H9 (cell line): ENCODE measurements around the gene ABCA12. TPM values are rescaled to one million over a fixed set of nuclear protein-coding genes. Genes with fewer than 3 reads are reported as not detected.
"Not testable (repeated sequence)": the region's sequence is repeated elsewhere in the genome, so short reads cannot be mapped to it uniquely, and the experiment has no call there.

Experiments
- DNase-seq: peaks from one replicate; pipeline ENCODE4 v3.0.0-alpha.2; 2017
- H2AFZ ChIP-seq: one replicate; pipeline ENCODE4 v1.6.1; 2013; ENCODE audit warnings: mild to moderate bottlenecking, low read length, control low read depth, moderate library complexity
- H2AK5ac ChIP-seq: 2 replicates; pipeline ENCODE4 v1.6.1; 2013; ENCODE audit warnings: low read length, control low read depth, mixed read lengths; ENCODE audit not compliant: insufficient read length
- H2BK120ac ChIP-seq: one replicate; pipeline ENCODE4 v1.6.1; 2013; ENCODE audit warnings: low read depth, mild to moderate bottlenecking, low read length, control low read depth, inconsistent platforms; ENCODE audit not compliant: poor library complexity, severe bottlenecking
- H2BK12ac ChIP-seq: 2 replicates; pipeline ENCODE4 v1.6.1; 2013; ENCODE audit warnings: low read length, control low read depth, mixed read lengths, low read depth; ENCODE audit not compliant: insufficient read length
- H2BK15ac ChIP-seq: 2 replicates; pipeline ENCODE4 v1.6.1; 2013; ENCODE audit warnings: low read depth, low read length, control low read depth
- H2BK20ac ChIP-seq: one replicate; pipeline ENCODE4 v1.6.1; 2013; ENCODE audit warnings: low read depth, mild to moderate bottlenecking, low read length, control low read depth, inconsistent platforms; ENCODE audit not compliant: poor library complexity, severe bottlenecking
- H2BK5ac ChIP-seq: 2 replicates; pipeline ENCODE4 v1.6.1; 2013; ENCODE audit warnings: low read length, control low read depth, mixed read lengths; ENCODE audit not compliant: insufficient read length
- H3K14ac ChIP-seq: 2 replicates; pipeline ENCODE4 v1.6.1; 2013; ENCODE audit warnings: low read length, control low read depth; ENCODE audit not compliant: insufficient read depth
- H3K18ac ChIP-seq: 2 replicates; pipeline ENCODE4 v1.6.1; 2013; ENCODE audit warnings: low read depth, mild to moderate bottlenecking, mixed read lengths, low read length, control low read depth; ENCODE audit not compliant: insufficient read length
- H3K23ac ChIP-seq: 2 replicates; pipeline ENCODE4 v1.6.1; 2013; ENCODE audit warnings: low read length, control low read depth, mixed read lengths, low read depth; ENCODE audit not compliant: insufficient read length
- H3K23me2 ChIP-seq: 2 replicates; pipeline ENCODE4 v1.6.1; 2013; ENCODE audit warnings: low read depth, mild to moderate bottlenecking, mixed read lengths, low read length, control low read depth; ENCODE audit not compliant: insufficient read length, poor library complexity, severe bottlenecking
- H3K27ac ChIP-seq: 2 replicates; pipeline ENCODE4 v1.5.1; 2013; ENCODE audit warnings: low read length, control low read depth, mixed read lengths, low read depth; ENCODE audit not compliant: insufficient read length
- H3K27me3 ChIP-seq: 2 replicates; pipeline ENCODE4 v1.6.1; 2013; ENCODE audit warnings: low read length, control low read depth, inconsistent platforms; ENCODE audit not compliant: insufficient read depth
- H3K4ac ChIP-seq: 2 replicates; pipeline ENCODE4 v1.6.1; 2013; ENCODE audit warnings: low read depth, mild to moderate bottlenecking, control low read depth, inconsistent platforms, low read length, moderate library complexity
- H3K4me1 ChIP-seq: 2 replicates; pipeline ENCODE4 v1.6.1; 2013; ENCODE audit warnings: low read length, control low read depth, inconsistent platforms; ENCODE audit not compliant: insufficient read depth
- H3K4me2 ChIP-seq: 2 replicates; pipeline ENCODE4 v1.6.1; 2013; ENCODE audit warnings: low read length, control low read depth, mixed read lengths; ENCODE audit not compliant: insufficient read length, insufficient read depth
- H3K56ac ChIP-seq: 2 replicates; pipeline ENCODE4 v1.6.1; 2013; ENCODE audit warnings: low read depth, mild to moderate bottlenecking, mixed read lengths, low read length, control low read depth; ENCODE audit not compliant: insufficient read length
- H3K79me1 ChIP-seq: 2 replicates; pipeline ENCODE4 v1.6.1; 2013; ENCODE audit warnings: low read depth, mild to moderate bottlenecking, moderate library complexity, low read length, control low read depth, inconsistent platforms; ENCODE audit not compliant: insufficient read depth, poor library complexity, severe bottlenecking
- H3K79me2 ChIP-seq: 2 replicates; pipeline ENCODE4 v1.6.1; 2013; ENCODE audit warnings: low read length, control low read depth, inconsistent platforms; ENCODE audit not compliant: insufficient read depth
- H3K9ac ChIP-seq: 2 replicates; pipeline ENCODE4 v1.6.1; 2013; ENCODE audit warnings: low read length, control low read depth, mixed read lengths; ENCODE audit not compliant: insufficient read length; ENCODE audit errors: extremely low read depth
- H3K9me3 ChIP-seq: one replicate; pipeline ENCODE4 v1.6.1; 2013; ENCODE audit warnings: low read depth, low read length, inconsistent platforms; ENCODE audit not compliant: control insufficient read depth
- H3T11ph ChIP-seq: one replicate; pipeline ENCODE4 v1.6.1; 2013; ENCODE audit warnings: mild to moderate bottlenecking, low read length, control low read depth, inconsistent platforms
- H4K20me1 ChIP-seq: one replicate; pipeline ENCODE4 v1.6.1; 2013; ENCODE audit not compliant: control insufficient read depth, insufficient read length, insufficient read depth
- H4K5ac ChIP-seq: 2 replicates; pipeline ENCODE4 v1.6.1; 2013; ENCODE audit warnings: low read depth, mild to moderate bottlenecking, mixed read lengths, low read length, control low read depth; ENCODE audit not compliant: insufficient read length
- H4K8ac ChIP-seq: replicated peaks from 2 replicates; pipeline ENCODE4 v1.6.1; 2013; ENCODE audit warnings: low read length, control low read depth, mixed read lengths, low read depth; ENCODE audit not compliant: insufficient read length
- H4K91ac ChIP-seq: 2 replicates; pipeline ENCODE4 v1.6.1; 2013; ENCODE audit warnings: low read depth, mild to moderate bottlenecking, moderate library complexity, mixed read lengths, low read length, control low read depth; ENCODE audit not compliant: insufficient read length
- H3K27ac Mint-ChIP-seq, 3 experiments: 2 replicates in 2 of 3; 3 replicates in 1 of 3; pipeline ENCODE4 v1.8.0; 2020 to 2021; ENCODE audit warnings: mixed read lengths in 3 of 3, mild to moderate bottlenecking in 1 of 3, moderate library complexity in 1 of 3
- H3K27me3 Mint-ChIP-seq: 2 replicates; pipeline ENCODE4 v1.8.0; 2021; ENCODE audit warnings: low read depth, mild to moderate bottlenecking, moderate library complexity, mixed read lengths
- H3K36me3 Mint-ChIP-seq, 3 experiments: 2 replicates in 2 of 3; 3 replicates in 1 of 3; pipeline ENCODE4 v1.8.0; 2020 to 2021; ENCODE audit warnings: low read depth in 3 of 3, mixed read lengths in 3 of 3; ENCODE audit not compliant: insufficient read depth in 1 of 3
- H3K4me1 Mint-ChIP-seq, 2 experiments: 2 replicates each; pipeline ENCODE4 v1.8.0; 2020; ENCODE audit warnings: mixed read lengths in 2 of 2
- H3K4me3 Mint-ChIP-seq, 2 experiments: 2 replicates in 1 of 2; 3 replicates in 1 of 2; pipeline ENCODE4 v1.8.0; 2020 to 2021; ENCODE audit warnings: mild to moderate bottlenecking in 2 of 2, mixed read lengths in 2 of 2, moderate library complexity in 1 of 2
- H3K9me3 Mint-ChIP-seq, 2 experiments: 2 replicates in 1 of 2; 3 replicates in 1 of 2; pipeline ENCODE4 v1.8.0; 2020; ENCODE audit warnings: mild to moderate bottlenecking in 2 of 2, mixed read lengths in 2 of 2, moderate library complexity in 1 of 2
- WGBS: extraction: QIAGEN DNeasy Blood & Tissue Kit; methylation state at CpG from one replicate; pipeline ENCODE4 v1.1.7; 2013; ENCODE audit warnings: missing lambda C conversion rate, low lambda C conversion rate, mixed read lengths; ENCODE audit not compliant: insufficient read length; ENCODE audit errors: extremely low coverage; 5-methylcytosine and 5-hydroxymethylcytosine counted together
- total RNA-seq: library from RNA; stranded (reverse); gene quantifications from 2 replicates; pipeline ENCODE4 v1.2.1, GENCODE V29; 2021

The ABCA12 gene
- total RNA-seq, 1 experiment from 2014 or later = not detected

- H2BK120ac ChIP-seq, H3K27me3 ChIP-seq, H4K20me1 ChIP-seq, H3K18ac ChIP-seq, H2AFZ ChIP-seq, H3K27ac Mint-ChIP-seq, H2BK15ac ChIP-seq, H3T11ph ChIP-seq, H3K4me2 ChIP-seq, H3K23ac ChIP-seq, H4K5ac ChIP-seq, H3K4me1 ChIP-seq, H3K9me3 ChIP-seq, H3K23me2 ChIP-seq, H3K56ac ChIP-seq, H3K27me3 Mint-ChIP-seq, H3K27ac ChIP-seq, H4K8ac ChIP-seq, H2AK5ac ChIP-seq, H4K91ac ChIP-seq, H3K4me1 Mint-ChIP-seq, H2BK5ac ChIP-seq, H3K4ac ChIP-seq, H2BK12ac ChIP-seq, H3K9ac ChIP-seq, DNase-seq, H3K4me3 Mint-ChIP-seq, H3K79me2 ChIP-seq, H2BK20ac ChIP-seq, H3K79me1 ChIP-seq, H3K14ac ChIP-seq: not testable (repeated sequence)
- peaks cover 24 to 29% of the 10 kb centered on the region in 2 experiments for H3K9me3 Mint-ChIP-seq
- peaks cover 9 to 21% (median 12%) of the 10 kb centered on the region in 3 experiments for H3K36me3 Mint-ChIP-seq
- WGBS = no CpG with 5 or more reads among the region's 31 CpGs
These were observed 24.9 kb upstream of the ABCA12 start for GRCh38 chr2:215163319-215163718.
